Ascending aorta (tissue), 2 donors: ENCODE measurements around the gene SLC7A8. TPM values are rescaled to one million over a fixed set of nuclear protein-coding genes. Genes with fewer than 3 reads are reported as not detected.

ENCODE experiments used
- DNase-seq, 2 donors: peaks; one replicate each; pipeline ENCODE4 v3.0.0-alpha.2; 2019; ENCODE audit warnings: low spot score in 2 of 2
- H3K27ac ChIP-seq, 2 donors: fragments of 200-600 bp; sonication (generic); one replicate each; pipeline ENCODE4 v1.5.1; 2016 to 2017; ENCODE audit warnings: mild to moderate bottlenecking in 1 of 2
- H3K27me3 ChIP-seq: fragments of 200-600 bp; sonication (generic); one replicate; pipeline ENCODE4 v1.5.1; 2017
- H3K36me3 ChIP-seq, 2 donors: fragments of 200-600 bp; sonication (generic); one replicate each; pipeline ENCODE4 v1.5.1; 2016
- H3K4me1 ChIP-seq, 2 donors: fragments of 200-600 bp; sonication (generic); one replicate each; pipeline ENCODE4 v1.5.1; 2016 to 2017; ENCODE audit warnings: mild to moderate bottlenecking in 1 of 2
- H3K4me3 ChIP-seq, 2 donors: fragments of 200-600 bp; sonication (generic); one replicate each; pipeline ENCODE4 v1.5.1; 2016 to 2017; ENCODE audit warnings: mild to moderate bottlenecking in 1 of 2
- H3K9me3 ChIP-seq, 2 donors: fragments of 200-600 bp; sonication (generic); one replicate each; pipeline ENCODE4 v1.5.1; 2016
- intact Hi-C: fragments of 100-400 bp; cut with DNase I; formaldehyde crosslinking; loops from one replicate; pipeline ENCODE4 v1.15.1; 2023
- total RNA-seq: library from RNA; depleted of rRNA; stranded (reverse); fragments of >200 nt; gene quantifications from one replicate; pipeline ENCODE4 v1.1.0, GENCODE V29; 2016
- TF ChIP-seq, protein P1 (sequence below), 3 experiments: fragments of 200-600 bp in 2 of 3; fragments of 450-650 bp in 1 of 3; sonication (generic) in 2 of 3; IDR thresholded peaks; one replicate each; pipeline ENCODE4 v1.5.1; 2016 to 2019; ENCODE audit warnings: antibody characterized with exemption in 3 of 3, mild to moderate bottlenecking in 1 of 3, moderate library complexity in 1 of 3

Gene SLC7A8
- total RNA-seq, 1 donor from 2014 or later: 59.9 TPM

DNA sequence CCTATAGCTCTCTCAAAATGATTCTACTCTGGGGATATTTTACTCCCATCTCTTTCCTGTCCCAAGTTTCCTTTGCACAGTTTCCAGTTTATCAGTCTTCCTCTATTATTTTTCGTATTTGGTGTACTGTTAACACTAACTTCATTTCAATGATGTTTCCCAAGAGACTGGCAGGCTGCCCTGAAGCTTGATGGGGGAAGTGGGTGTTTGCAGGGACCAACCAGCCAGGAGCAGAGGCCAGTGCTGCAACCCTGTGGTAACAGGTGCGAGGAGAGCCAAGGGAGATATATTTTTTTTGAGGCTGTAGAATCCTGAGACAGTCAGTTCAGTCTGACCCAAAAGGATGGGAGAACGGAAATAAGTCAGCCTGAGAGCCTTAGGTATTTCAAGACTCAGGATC lies 52.6 kb downstream of the SLC7A8 start:
- Histone ChIP-seq H3K27me3 (no peaks in the 10 kb centered on the region), H3K4me1 (peaks cover 0 to 4% of the 10 kb centered on the region in 2 donors), H3K4me3 (no peak overlapping the region), H3K27ac (no peak overlapping the region), H3K36me3 (peaks cover 45 to 78% of the 10 kb centered on the region in 2 donors), H3K9me3 (no peaks in the 10 kb centered on the region)
- TF ChIP-seq, protein P1, sequence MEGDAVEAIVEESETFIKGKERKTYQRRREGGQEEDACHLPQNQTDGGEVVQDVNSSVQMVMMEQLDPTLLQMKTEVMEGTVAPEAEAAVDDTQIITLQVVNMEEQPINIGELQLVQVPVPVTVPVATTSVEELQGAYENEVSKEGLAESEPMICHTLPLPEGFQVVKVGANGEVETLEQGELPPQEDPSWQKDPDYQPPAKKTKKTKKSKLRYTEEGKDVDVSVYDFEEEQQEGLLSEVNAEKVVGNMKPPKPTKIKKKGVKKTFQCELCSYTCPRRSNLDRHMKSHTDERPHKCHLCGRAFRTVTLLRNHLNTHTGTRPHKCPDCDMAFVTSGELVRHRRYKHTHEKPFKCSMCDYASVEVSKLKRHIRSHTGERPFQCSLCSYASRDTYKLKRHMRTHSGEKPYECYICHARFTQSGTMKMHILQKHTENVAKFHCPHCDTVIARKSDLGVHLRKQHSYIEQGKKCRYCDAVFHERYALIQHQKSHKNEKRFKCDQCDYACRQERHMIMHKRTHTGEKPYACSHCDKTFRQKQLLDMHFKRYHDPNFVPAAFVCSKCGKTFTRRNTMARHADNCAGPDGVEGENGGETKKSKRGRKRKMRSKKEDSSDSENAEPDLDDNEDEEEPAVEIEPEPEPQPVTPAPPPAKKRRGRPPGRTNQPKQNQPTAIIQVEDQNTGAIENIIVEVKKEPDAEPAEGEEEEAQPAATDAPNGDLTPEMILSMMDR (IDR thresholded peaks at IDR 0.05): no peak
- intact Hi-C loops: no loop called here
- DNase-seq: no peak

DNA sequence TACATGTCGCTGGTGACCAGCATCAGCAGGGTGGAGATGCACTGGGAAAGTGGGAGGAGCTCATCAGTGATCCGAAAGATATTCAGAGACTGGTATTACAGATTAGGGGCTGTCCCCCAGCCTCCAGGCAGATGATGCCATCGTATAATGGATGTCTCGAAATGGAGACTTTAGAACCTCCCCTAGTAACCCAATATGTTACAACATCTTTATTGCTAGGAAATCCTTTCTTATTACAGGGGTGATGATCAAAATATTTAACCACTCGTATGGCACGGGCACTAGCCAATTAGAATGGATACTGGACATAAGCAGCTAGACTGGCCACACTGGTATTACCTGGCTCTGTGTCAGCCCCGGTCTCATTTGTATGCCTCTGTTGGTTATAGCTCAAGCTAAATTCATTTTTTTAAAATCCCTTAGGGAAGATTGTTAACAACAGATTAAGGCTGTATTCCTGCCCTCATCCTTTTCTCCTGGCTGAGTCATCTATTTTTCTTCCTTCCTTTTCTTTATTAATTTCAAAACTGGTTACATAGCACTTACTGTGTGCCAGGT lies 53.6 kb downstream of the SLC7A8 start:
- H3K4me3 ChIP-seq: no peak overlapping the region
- intact Hi-C loops: no loop called here
- H3K4me1 ChIP-seq: peaks cover 0 to 13% of the 10 kb centered on the region in 2 donors
- H3K27ac ChIP-seq: no peak overlapping the region
- H3K36me3 ChIP-seq: peaks cover 45 to 72% of the 10 kb centered on the region in 2 donors
- H3K27me3 ChIP-seq: no peaks in the 10 kb centered on the region
- no peak for DNase-seq
- TF ChIP-seq, protein P1 (IDR thresholded peaks at IDR 0.05): no peak
- no peaks in the 10 kb centered on the region for H3K9me3 ChIP-seq

DNA sequence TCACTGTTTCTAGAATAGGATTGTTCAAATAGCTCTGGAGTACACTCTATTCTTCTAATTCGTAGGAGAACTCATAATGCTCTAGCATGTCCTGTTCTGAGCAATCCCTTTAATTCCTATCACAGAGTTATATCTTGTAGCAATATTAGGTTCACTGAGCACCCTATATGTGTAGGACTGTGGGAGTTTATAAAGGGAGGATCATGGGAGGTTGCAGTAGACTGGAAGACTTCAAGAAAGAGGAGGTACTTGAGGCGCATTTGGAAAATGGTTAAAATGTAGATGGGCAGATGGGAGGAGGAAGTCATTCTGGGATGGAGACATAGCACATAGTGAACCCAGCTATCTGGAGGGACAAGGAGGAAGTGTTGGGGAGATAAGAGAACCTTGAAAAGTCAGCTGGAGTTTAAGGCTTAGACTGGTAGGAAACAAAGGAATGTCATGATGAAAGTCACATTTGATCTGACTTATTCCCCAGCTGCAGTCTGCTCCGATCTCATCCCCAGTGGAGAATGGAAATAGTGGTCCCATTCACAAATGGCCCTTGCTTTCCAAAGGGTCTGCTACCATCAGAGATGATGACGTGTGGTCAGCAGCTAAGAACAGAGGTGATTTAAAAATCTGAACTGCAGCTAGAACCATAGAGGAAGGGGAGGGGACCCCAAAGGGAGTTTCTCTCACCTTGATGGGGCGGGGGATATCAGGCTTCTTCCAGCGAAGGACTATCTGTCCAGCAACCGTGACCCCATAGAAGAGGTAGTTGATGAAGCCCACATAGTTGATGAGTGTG lies 54.3 kb downstream of the SLC7A8 start:
- Histone ChIP-seq H3K36me3 (peaks cover 45 to 72% of the 10 kb centered on the region in 2 donors), H3K27ac (no peak overlapping the region), H3K9me3 (no peaks in the 10 kb centered on the region), H3K27me3 (no peaks in the 10 kb centered on the region), H3K4me1 (peaks cover 0 to 18% of the 10 kb centered on the region in 2 donors), H3K4me3 (no peak overlapping the region)
- intact Hi-C loops: no loop called here
- TF ChIP-seq, protein P1 (IDR thresholded peaks at IDR 0.05): no peak
- DNase-seq: no peak

DNA sequence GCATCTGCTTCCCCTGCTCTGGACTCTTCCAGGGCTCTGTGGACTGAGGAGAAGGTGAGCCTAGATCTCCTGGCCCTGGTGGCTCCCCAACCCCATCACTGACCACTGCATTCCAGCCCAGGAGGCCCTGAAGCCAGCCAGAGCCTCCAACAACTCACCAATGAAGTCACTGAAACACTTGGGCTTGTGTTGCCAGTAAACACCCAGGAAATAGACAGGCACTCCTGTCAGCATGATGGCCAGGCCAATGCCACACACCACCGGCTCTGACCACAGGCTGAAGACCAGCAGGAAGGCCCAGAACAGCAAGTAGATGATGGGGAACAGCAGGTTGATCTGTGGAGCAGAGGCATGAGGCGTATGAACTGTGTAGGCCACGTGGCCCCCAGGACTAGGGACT lies 55.6 kb downstream of the SLC7A8 start:
- Histone ChIP-seq H3K9me3 (no peaks in the 10 kb centered on the region), H3K4me3 (no peak overlapping the region), H3K27ac (peak overlapping the region in 1 of 2 donors; percentile 35), H3K4me1 (peaks cover 0 to 25% of the 10 kb centered on the region in 2 donors), H3K27me3 (no peaks in the 10 kb centered on the region), H3K36me3 (peaks cover 43 to 67% of the 10 kb centered on the region in 2 donors)
- TF ChIP-seq, protein P1 (IDR thresholded peaks at IDR 0.05): no peak
- intact Hi-C loops: no loop called here
- no peak for DNase-seq

DNA sequence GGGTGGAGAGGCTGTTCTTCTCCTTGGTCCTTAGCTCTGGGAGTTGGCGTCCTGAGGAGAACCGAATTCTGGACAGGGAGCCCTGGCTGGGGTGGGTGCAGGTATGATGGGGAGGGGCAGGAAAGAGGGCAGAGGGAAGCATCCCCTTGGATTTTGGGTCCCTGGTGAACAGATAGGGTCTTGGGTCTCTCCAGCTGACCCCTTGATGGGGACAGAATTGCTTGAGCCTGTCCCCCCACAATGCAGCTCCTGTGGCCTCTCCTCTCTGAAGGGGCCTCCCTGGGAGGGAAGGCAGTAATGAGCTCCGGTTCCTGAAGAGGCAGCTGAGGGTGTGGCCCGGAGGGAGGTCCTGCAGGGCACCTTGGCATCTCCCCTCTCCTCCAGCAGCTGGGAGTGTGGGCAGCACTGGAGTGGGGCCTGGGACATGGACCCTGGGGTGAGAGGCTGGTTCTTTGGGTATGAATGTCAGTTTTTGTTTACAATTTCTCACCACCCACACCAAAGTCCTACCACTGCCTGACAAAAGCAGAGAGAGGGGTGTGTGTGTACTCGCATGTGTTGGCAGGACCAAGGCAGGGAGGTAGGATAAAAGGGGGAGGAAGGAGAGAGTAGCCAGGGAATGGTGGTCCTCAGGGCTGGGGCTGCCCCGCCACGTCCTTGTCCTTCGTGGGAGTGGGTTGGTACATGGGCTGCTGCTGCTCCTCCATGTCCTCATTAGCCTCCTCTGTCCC lies 56.7 kb downstream of the SLC7A8 start:
- Histone ChIP-seq H3K9me3 (no peaks in the 10 kb centered on the region), H3K27ac (peak overlapping the region; percentile 58 to 72), H3K4me3 (no peak overlapping the region), H3K36me3 (peaks cover 39 to 56% of the 10 kb centered on the region in 2 donors), H3K4me1 (peaks cover 0 to 25% of the 10 kb centered on the region in 2 donors), H3K27me3 (no peaks in the 10 kb centered on the region)
- DNase-seq: no peak
- TF ChIP-seq, protein P1 (IDR thresholded peaks at IDR 0.05): no peak
- intact Hi-C loops: no loop called here
